Effector memory CD4-positive, alpha-beta T cell (primary cell): ENCODE measurements around the gene KIF19.
"Not testable (repeated sequence)": the region's sequence is repeated elsewhere in the genome, so short reads cannot be mapped to it uniquely, and the experiment has no call there.

Experiments
- DNase-seq, 3 donors: peaks; one replicate each; pipeline ENCODE4 v3.0.0-alpha.2; 2020
- H3K27ac ChIP-seq: 2 replicates; pipeline ENCODE4 v1.7.0; 2013; ENCODE audit warnings: mild to moderate bottlenecking, low read length, moderate library complexity; ENCODE audit not compliant: insufficient read depth, poor library complexity, severe bottlenecking
- H3K27me3 ChIP-seq: replicated peaks from 2 replicates; pipeline ENCODE4 v1.7.0; 2013; ENCODE audit warnings: mild to moderate bottlenecking, low read length; ENCODE audit not compliant: insufficient read depth, control insufficient read depth, poor library complexity, severe bottlenecking
- H3K36me3 ChIP-seq: 2 replicates; pipeline ENCODE4 v1.7.0; 2013; ENCODE audit warnings: mild to moderate bottlenecking, low read length, moderate library complexity; ENCODE audit not compliant: control insufficient read depth, insufficient read depth
- H3K4me1 ChIP-seq: 2 replicates; pipeline ENCODE4 v1.7.0; 2013; ENCODE audit warnings: low read length, mild to moderate bottlenecking; ENCODE audit not compliant: control insufficient read depth, insufficient read depth, poor library complexity, severe bottlenecking
- H3K4me3 ChIP-seq: 2 replicates; pipeline ENCODE4 v1.7.0; 2013; ENCODE audit warnings: low read length, low read depth, mild to moderate bottlenecking; ENCODE audit not compliant: insufficient read depth, poor library complexity, severe bottlenecking
- H3K9me3 ChIP-seq: 2 replicates; pipeline ENCODE4 v1.7.0; 2013; ENCODE audit warnings: mild to moderate bottlenecking, low read length, moderate library complexity; ENCODE audit not compliant: control insufficient read depth
- total RNA-seq, 3 donors: gene quantifications; one replicate each; lab custom pipeline; 2026; lab: John Stamatoyannopoulos, UW

Gene KIF19, protein sequence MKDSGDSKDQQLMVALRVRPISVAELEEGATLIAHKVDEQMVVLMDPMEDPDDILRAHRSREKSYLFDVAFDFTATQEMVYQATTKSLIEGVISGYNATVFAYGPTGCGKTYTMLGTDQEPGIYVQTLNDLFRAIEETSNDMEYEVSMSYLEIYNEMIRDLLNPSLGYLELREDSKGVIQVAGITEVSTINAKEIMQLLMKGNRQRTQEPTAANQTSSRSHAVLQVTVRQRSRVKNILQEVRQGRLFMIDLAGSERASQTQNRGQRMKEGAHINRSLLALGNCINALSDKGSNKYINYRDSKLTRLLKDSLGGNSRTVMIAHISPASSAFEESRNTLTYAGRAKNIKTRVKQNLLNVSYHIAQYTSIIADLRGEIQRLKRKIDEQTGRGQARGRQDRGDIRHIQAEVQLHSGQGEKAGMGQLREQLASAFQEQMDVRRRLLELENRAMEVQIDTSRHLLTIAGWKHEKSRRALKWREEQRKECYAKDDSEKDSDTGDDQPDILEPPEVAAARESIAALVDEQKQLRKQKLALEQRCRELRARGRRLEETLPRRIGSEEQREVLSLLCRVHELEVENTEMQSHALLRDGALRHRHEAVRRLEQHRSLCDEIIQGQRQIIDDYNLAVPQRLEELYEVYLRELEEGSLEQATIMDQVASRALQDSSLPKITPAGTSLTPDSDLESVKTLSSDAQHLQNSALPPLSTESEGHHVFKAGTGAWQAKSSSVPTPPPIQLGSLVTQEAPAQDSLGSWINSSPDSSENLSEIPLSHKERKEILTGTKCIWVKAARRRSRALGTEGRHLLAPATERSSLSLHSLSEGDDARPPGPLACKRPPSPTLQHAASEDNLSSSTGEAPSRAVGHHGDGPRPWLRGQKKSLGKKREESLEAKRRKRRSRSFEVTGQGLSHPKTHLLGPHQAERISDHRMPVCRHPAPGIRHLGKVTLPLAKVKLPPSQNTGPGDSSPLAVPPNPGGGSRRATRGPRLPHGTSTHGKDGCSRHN
- total RNA-seq, result 4.0 to 8.0 (median 5.4) reads per million in 3 donors

DNA sequence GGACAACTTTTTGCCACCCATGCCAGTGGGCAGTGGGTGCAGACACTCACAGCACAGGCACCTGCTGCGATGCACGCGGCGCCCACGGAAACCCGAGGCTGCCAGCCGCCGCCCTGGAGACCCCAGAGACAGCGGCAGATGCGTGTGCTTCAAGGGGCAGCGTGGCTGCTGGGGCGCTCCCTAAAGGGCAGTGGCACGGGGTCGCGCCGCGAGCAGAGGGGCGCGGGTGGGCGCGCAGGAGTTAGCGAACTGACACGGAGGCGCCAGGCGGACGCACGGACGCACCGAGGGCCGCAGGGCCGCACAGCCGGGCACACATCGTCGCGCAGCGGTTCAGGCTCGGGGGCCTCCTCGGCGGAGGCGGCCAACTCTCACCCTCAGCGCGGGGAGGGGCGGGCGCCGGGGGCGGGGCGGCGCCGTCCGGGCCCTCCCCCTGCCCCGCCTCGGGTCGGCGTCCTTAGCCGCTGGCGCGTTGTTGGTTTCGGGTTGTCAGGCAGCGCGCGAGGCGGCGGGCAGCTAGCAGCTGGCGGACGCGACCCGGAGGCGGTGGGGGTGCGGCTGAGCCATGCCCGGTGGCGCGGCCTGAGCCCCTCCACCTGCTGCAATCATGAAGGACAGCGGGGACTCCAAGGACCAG is at the start of gene KIF19:
KIF19 (plus strand) TSS at position 484 of the 637 bp plus-strand sequence; CDS start at position 608, 124 bp downstream.
- Histone ChIP-seq H3K36me3 (no peaks in the 10 kb centered on the region), H3K9me3 (no peaks in the 10 kb centered on the region), H3K4me3 (peak within 1 kb of the TSS; percentile 26), H3K4me1 (peaks cover 29% of the 10 kb centered on the region), H3K27me3 (no peaks in the 10 kb centered on the region), H3K27ac (no peak within 1 kb of the TSS)
- peak; percentile 23 to 44 (median 41) for DNase-seq

DNA sequence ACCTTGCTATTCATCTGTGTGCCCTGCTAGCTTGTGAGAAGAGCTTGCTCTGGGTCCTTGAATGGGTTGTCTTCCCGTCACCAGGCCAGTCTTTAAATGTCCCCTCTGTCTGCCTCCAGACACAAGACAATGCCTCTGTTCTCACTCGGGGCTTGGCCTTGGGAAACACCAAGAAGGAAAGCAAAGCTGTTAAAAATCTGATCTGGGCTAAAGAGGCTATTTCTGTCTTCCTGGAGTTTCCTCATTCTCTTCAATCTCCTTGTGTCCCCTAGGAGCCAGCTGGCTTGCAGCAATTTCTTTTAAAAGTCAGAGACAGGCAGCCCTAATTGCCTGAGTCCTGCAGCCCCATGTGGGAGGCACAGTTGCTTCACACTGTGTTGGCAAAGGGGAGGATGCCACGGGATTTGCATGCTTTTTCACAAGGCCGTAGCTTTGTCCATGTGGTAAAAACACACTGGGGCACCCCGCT is 49.5 kb upstream of the KIF19 start:
- Histone ChIP-seq H3K4me1 (peaks cover 38% of the 10 kb centered on the region), H3K27ac (no peak overlapping the region)

DNA sequence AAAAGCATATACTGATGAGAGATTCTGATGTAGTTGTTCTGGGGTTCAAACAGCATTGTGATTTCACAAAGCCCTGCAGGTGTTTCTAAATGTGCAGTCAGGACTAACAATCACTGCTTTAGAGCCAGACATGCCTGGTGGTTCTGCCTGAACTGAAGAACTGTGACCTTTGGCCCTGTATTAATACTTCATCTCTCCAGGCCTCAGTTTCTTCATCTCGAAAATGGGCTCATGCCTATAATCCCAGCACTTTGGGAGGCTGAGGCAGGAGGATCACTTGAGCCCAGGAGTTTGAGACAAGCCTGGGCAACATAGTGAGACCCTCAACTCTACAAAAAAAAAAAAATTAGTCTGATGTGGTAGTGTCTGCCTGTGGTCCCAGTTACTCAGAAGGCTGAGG is 48.1 kb upstream of the KIF19 start:
- no peak overlapping the region for H3K27ac ChIP-seq
- H3K36me3 ChIP-seq, result no peaks in the 10 kb centered on the region
- no peaks in the 10 kb centered on the region for H3K27me3 ChIP-seq
- no peaks in the 10 kb centered on the region for H3K9me3 ChIP-seq
- no peak overlapping the region for H3K4me3 ChIP-seq
- DNase-seq, result no peak
- peaks cover 51% of the 10 kb centered on the region for H3K4me1 ChIP-seq

More for the DNA sequence above, 49.5 kb upstream of the KIF19 start:
- H3K4me3 ChIP-seq, result no peak overlapping the region
- H3K9me3 ChIP-seq, result no peaks in the 10 kb centered on the region
- H3K36me3 ChIP-seq, result no peaks in the 10 kb centered on the region
- DNase-seq, result no peak
- no peaks in the 10 kb centered on the region for H3K27me3 ChIP-seq

DNA sequence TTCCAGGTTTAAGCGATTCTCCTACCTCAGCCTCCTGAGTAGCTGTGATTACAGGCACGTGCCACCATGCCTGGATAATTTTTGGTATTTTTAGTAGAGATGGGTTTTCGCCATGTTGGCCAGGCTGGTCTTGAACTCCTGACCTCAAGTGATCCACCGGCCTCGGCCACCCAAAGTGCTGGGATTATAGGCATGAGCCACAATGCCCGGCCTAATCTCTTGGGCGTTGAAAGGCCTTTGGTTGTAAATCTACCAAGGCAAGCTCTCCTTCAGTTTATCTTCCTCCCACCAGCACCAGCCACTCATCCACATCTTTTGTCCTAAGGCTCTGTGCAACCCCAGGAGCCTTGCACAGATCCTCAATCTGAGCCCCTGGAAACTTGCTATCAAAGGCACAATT is 46.4 kb upstream of the KIF19 start:
- H3K9me3 ChIP-seq, H3K27me3 ChIP-seq, DNase-seq, H3K4me3 ChIP-seq, H3K36me3 ChIP-seq: not testable (repeated sequence)
- peak overlapping the region; percentile 68 for H3K27ac ChIP-seq
- H3K4me1 ChIP-seq, result peaks cover 47% of the 10 kb centered on the region

- Histone ChIP-seq H3K27ac (peak overlapping the region; percentile 68), H3K4me3 (no peak overlapping the region), H3K9me3 (no peaks in the 10 kb centered on the region), H3K4me1 (peaks cover 47% of the 10 kb centered on the region), H3K36me3 (no peaks in the 10 kb centered on the region), H3K27me3 (no peaks in the 10 kb centered on the region)
- DNase-seq, result peak; percentile 33 to 46 (median 43)
Observed at GRCh38 chr17:74280093-74280513, 45.9 kb upstream of the KIF19 start.

DNA sequence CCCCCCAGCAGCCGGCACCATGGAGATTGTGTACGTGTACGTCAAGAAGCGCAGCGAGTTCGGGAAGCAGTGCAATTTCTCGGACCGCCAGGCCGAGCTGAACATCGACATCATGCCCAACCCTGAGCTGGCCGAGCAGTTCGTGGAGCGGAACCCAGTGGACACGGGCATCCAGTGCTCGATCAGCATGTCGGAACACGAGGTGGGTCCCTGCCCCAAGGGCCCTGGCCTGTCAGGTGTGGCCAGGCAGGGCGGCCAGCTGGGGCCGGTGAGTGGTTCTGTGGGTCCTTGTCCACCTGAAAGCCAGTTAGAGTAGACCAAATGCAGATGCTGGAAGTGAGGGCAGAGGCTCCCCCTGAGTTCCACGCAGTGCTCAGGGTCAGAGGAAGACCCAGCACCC is 44.2 kb upstream of the KIF19 start:
- no peaks in the 10 kb centered on the region for H3K36me3 ChIP-seq
- H3K4me1 ChIP-seq, result peaks cover 48% of the 10 kb centered on the region
- H3K9me3 ChIP-seq, result no peaks in the 10 kb centered on the region
- DNase-seq, result no peak
- no peak overlapping the region for H3K4me3 ChIP-seq
- H3K27me3 ChIP-seq, result no peaks in the 10 kb centered on the region
- H3K27ac ChIP-seq, result peak overlapping the region; percentile 68

- not testable (repeated sequence) for H3K36me3 ChIP-seq, H3K27me3 ChIP-seq, H3K4me3 ChIP-seq, H3K9me3 ChIP-seq, DNase-seq
- peak overlapping the region; percentile 68 for H3K27ac ChIP-seq
- peaks cover 46% of the 10 kb centered on the region for H3K4me1 ChIP-seq
Observed at GRCh38 chr17:74282274-74282586, 43.8 kb upstream of the KIF19 start.

DNA sequence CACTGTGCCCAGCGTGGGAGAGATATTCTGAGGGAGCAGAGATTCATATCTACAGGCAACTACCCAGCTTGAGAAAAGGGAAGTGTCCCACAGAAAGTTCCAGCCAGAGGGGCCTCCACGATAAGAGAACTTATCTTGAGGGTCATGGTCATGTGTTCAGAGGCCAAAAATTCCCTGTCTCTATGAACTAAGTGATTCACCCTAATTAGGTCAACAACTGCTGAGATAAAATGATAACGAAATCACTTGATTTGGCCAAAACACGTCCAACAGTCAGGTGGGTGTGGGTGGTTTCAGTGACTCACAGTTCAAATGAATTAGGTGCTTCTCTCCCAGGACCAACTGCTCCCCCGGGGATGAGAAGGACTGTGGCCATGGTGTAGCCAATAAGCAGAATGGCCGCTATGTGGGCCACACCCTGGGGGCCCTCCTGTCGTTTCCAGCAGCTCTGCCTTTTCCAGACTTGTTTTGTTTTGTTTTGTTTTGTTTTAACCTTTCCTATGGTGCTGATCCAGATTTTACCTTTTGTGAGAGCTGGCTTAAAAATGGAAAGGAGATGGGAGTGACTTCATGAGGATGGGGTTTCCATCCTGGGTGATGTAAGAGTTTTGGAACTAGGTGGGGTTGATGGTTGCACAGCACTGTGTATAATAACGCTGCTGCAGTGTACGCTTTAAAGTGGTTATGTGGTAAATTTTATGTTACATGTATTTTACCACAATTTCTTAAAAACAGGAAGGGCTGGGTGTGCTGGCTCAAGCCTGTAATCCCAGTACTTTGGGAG is 43.2 kb upstream of the KIF19 start:
- no peaks in the 10 kb centered on the region for H3K27me3 ChIP-seq
- no peaks in the 10 kb centered on the region for H3K9me3 ChIP-seq
- H3K27ac ChIP-seq, result peak overlapping the region; percentile 68
- H3K4me3 ChIP-seq, result no peak overlapping the region
- peak; percentile 46 to 59 (median 49) for DNase-seq
- no peaks in the 10 kb centered on the region for H3K36me3 ChIP-seq
- H3K4me1 ChIP-seq, result peaks cover 46% of the 10 kb centered on the region

GRCh38 chr17:74283371-74283673 is 42.7 kb upstream of the KIF19 start:
- Histone ChIP-seq H3K36me3 (no peaks in the 10 kb centered on the region), H3K27ac (peak overlapping the region; percentile 68), H3K4me1 (peaks cover 45% of the 10 kb centered on the region), H3K9me3 (no peaks in the 10 kb centered on the region), H3K27me3 (no peaks in the 10 kb centered on the region), H3K4me3 (no peak overlapping the region)
- DNase-seq, result no peak
